HG03066 (cell line): Measurements from ENCODE around the gene SPTBN5.

Experiments
- ATAC-seq: cut with Tn5 transposase; IDR thresholded peaks from one replicate; pipeline ENCODE4 v1.9.1; 2021; ENCODE audit warnings: low read depth; ENCODE audit not compliant: unreplicated experiment

The SPTBN5 gene

DNA sequence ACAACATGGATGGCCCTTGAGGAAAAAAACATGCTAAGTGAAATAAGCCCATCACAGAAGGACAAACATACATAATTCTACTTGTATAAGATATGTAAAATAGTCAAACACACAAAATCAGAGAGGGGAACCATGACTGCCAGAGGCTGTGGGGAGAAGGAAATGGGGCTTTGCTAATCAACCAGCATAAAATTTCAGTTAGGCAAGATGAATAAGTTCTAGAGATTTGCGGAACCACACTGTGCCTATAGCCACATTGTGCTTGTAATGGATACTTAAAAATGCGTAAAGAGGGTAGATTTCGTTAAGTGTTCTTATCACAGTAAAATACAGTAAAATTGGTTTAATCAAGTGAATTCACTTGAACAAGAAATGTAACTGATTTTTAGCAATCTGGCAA, 33.7 kb upstream of the SPTBN5 start:
- no peak for ATAC-seq

DNA sequence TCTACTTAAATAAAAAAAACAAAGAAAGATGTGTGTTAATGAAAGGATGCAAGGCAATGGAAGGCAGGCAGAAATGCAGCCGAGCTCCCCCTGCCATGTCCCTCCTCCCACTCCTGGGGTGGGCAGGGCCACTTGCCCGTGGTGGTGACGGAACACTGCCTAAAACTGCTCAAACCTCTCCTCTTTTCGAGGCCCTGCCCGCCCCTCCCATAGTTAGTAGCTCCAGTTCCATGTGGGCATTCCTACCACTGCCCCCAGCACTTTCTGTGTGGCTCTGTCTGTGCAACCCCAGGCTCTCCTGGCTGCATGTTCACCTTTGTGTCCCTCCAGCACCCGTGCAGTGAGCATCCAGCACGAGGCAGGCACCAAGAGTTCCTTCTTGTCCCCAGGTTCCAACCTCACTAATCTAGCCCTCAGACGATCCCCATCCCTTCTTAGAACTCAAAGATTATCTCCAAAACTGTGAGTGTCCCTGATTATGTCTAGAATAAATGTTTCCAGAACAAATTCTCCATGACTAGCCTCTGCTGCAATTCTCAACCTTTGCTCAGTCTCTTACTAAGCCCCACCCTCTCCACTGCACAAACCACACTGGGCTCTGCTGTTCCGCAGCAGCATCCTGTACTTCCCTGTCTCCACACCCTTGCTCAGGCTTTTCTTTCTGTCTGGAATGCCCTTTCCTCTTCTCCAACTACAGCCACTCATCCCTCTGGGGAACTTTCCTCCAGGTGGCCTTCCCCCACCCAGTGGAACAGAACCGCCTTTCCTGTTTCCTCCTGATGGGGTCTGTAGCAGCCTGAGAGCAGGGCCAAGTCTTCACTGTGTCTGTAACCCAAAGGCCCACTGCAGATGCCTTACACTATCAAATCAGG, 32.6 kb upstream of the SPTBN5 start:
- no peak for ATAC-seq

DNA sequence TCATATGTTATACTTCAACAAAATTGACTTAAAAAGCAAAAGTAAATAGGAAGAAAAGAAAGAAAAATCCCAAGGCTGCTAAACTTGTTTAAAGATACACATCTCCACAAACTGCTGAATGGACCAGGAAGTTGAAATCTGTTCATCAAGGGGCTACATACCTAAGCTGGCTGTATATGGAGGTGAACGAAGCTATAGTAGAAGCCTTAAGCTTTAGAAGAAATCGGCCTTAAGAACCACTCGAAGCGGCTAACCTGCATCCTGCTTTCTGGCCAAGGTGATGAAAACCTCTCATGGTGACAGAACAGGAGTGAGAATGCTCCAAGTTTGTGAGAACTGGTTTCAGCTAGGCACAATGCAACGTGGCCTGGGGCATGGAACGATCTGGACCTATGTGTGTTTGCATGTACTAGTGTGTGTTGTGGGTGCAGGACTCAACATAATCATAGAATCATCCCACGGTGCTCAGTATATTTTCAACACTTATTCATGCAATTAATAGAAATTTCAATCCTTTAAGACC, 31.3 kb upstream of the SPTBN5 start:
- no peak for ATAC-seq

GRCh38 chr15:41923401-41923997, 29.6 kb upstream of the SPTBN5 start:
- ATAC-seq: no peak

DNA sequence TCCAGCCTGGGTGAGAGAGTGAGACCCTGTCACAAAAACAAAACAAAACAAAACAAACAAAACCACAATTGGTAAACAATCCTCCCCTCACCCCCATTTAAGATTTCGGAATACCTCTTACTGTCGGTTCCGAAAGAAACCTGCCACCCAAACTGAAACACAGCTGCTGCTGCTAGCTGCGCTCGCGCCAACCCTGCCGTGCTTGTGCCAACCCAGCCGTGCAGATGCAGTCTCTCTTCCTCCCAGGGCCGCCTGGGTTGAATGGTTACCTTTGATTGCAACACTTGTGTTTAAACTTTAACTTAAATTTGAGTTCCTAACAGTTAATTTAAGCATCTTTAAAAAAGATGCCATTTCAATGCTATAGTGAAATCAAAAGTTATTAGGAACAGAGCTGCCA, 28.5 kb upstream of the SPTBN5 start:
- no peak for ATAC-seq

DNA sequence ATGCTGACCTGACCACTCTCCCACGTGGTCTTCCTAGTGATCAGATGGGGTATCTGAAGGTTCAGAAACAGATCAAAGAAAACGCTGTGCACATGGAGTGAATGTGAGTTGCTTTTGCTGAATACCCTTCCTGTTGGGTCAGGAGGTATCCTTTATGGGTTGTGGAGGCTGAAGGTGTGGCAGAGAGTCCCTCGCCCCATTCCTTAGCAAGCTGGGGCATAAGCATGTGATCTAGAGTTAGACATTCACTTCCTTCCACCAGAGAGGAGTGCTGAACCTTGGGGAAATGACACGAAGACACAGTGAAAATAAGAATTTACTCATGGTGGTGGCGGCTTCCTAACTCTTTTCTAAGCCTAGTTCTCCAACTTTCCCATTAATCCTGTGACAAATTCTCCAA, 27.8 kb upstream of the SPTBN5 start:
- ATAC-seq: no peak

GRCh38 chr15:41921167-41921566, 27.3 kb upstream of the SPTBN5 start:
- ATAC-seq: no peak

DNA sequence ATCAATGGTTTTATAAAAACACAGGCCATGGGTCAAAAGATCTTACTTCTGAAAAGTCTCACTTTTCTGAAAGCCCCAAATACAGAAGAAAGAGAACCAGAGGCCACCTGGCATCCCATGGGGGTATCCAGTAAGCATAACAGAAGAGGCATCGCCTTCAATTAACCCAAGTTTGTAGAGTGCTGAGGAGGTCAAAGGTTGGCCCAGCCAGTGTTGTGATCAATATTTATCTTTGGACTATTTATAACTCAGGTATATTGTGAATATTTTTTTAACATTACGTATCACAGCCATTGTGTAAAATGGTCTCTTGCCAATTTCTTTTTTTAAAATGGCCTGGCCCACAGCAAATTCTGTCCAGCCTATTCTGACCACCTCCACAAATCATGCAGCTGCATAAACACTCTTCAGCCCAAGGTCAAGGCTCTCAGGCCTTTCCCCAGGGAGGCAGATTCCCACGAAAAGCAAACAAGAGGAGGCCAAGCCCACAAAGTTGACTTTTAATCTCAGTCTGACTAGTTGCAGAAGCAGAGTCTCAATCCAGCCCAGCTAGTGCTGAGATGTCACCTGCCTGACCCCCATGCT, 26.2 kb upstream of the SPTBN5 start:
- no peak for ATAC-seq

DNA sequence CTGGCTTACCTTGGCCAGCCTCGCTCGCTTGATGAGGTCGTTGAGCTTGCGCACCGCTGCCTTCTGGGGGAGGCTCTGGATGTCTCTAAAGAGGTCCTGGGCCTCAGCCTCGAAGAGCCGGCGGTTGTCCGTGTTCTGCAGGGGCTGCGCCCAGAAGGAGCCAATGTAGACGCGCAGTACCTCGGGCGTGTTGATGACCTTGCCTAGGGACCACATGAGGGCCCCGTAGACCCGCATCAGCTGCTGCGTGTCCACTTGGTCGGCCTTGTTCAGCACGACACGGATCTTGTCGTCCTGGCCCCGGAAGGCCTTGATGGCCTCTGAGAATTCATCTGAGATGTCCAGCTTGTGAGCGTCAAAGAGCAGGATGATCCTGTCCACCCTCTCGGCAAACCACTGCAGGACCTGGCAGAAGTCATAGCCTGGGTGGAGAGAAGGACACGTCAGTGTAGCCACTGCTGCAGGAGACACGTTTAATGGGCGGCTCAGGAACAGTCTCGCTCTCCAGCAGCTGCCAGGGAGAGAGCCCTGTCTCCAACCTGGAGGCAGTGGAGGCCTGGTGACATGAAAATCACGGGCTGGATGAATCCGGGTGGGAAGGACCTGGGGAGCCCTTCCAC, 25.5 kb upstream of the SPTBN5 start:
- ATAC-seq: no peak

GRCh38 chr15:41918506-41919126, 24.8 kb upstream of the SPTBN5 start:
- ATAC-seq: no peak

DNA sequence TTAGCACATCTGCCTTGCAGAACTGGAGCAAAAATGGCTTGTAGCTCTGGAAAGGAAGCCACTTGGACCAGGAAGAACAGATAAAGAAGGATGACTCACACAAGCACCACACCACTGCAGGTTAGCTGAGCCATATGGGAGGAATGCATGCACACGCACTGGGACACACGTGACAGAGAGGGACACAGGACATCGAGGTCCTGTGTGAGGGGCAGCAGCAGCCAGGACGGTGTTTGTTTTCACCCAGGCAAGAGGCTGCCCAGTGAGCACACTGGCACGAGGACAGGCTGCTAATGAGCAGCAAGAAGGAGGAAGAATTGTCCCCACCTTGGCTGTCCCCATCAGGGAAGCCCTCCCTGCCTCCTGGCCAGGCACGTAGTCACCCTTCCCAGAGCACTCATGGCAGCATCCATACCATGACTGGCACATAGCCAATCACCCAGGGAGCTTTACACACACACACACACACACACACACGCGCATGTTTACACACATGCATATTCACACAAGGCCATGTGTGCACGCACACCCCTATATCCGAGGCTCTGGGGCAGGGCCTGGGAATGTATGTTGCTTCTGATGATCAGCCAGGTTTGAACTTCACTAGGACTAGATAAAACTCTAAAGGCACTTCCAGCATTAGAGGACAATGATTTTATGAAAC, 24.0 kb upstream of the SPTBN5 start:
- no peak for ATAC-seq

- ATAC-seq: no peak
These were observed 21.6 kb upstream of the SPTBN5 start for GRCh38 chr15:41915255-41915994.

DNA sequence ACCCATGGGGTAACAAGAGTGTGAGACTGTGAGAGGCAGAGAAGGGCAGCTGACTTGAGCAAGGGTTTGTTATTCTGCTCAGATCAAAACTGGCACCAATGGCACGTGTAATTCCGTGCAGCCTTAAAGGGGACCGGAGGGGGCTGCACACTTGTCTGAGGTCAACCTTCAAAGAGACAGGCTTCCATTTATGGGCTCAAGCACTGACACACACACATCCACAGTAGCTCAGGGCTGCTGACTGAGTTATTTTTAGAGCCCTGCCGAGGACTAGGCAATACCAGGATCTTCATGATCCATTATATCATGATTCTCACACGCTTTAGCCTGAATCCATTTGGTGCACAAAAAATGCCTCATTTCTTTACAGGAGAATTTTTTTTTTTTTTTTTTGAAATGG, 20.6 kb upstream of the SPTBN5 start:
- ATAC-seq: no peak

DNA sequence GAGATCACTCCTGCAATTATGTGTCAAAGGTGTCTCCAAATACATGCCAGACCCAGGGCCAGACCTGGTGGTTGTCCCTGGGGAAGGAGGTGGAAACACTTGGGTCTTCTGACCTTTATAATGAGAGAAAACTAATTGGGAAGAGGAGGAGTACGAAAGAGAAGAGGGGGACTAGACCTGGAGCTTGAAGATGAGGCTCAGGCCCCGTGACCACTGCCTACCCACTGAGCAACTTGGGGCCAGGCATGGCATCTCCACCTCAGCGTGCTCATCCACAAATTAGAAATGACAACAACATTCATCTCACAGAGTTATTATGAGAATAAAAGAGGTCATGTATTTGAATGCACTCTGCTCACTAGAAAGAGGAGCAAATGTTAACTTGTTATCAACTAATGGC, 19.4 kb upstream of the SPTBN5 start:
- no peak for ATAC-seq

DNA sequence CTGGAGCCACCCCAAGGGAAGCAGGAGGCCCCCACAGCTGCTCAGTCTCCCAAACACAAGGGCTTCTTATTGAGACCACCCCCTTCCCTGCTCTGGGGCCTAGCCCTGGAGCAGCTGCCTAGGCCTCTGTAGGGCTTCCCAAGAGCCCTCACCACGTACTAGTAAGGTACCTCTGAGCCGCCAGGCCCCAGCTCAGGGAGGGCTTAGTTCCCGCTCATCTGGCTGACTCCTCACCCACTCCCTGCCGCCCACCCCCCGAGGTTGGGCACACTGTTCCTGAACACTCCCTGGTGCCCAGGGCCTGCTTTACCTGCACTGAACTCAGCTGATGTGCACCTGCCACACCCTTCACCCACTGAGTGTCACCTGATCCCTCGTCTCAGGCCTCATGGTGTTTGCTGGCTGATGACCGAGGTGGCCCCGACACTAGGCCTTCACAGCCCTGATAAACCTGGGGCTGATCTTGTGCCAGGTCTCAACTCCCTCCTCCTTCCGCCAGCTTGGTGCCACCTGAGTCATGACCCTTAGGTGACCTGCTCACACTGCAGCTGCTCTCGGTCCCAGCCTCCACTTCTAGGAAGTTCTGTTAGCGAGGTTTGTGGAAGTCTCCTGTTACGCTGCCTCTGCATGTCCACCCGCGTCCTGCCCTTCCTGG, 18.0 kb upstream of the SPTBN5 start:
- ATAC-seq: no peak

GRCh38 chr15:41908736-41909461, 15.0 kb upstream of the SPTBN5 start:
- no peak for ATAC-seq

DNA sequence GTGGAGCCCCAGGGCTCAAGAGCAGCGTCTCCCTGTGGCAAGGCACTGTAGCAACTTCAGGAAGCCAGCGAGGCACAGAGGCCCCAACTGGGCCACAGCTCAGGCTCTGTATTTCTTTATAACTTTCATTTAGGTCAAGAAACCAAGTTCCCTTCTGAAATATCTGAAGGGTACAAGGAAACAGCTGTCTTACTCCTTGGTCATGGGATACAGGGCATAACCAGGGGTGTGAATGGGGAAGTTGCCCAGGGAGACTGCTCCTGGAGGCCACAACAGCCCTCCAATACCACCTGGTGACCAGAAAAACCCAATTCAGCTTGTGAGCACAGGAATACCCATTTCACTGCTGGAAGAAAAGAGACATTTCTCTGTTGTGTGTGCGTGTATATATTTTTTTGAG, 13.3 kb upstream of the SPTBN5 start:
- ATAC-seq: no peak

DNA sequence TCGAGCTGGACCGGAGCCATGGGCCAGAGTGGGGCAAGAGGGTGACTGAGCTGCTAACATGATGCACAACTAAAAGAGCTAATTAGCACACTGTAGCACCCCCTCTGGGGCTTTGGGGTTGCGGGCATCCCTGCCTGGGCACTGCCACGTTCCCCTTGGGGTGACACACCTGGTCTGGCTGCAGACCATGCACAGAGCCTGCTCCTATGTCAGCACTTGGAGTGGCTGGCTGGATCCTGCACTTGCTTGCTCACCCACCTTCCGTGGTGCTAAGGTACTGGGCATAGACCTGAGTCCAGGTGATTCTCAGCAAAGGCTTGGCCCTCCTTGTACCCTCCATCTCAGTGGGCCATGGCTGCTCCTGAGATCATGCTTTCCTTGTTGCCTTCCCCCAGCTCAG, 12.8 kb upstream of the SPTBN5 start:
- no peak for ATAC-seq
